ENCODE data around the gene HYDIN.
"Not testable (repeated sequence)": the region's sequence is repeated elsewhere in the genome, so short reads cannot be mapped to it uniquely, and the experiment has no call there.

GRCh38 chr16:71023851-71024439, 206.6 kb downstream of the HYDIN start:
- not testable (repeated sequence) for TF ChIP-seq POLR2A, CTCF, EP300 (IDR thresholded peaks at IDR 0.05)

All from suprapubic skin (tissue), 3 donors.